Gastrocnemius medialis (tissue), 4 donors: ENCODE results near the gene MTTP. TPM values are rescaled to one million over a fixed set of nuclear protein-coding genes. Genes with fewer than 3 reads are reported as not detected.

Source experiments
- ATAC-seq, 2 donors: fragments of 150-250 bp; one replicate each; pipeline ENCODE4 v1.9.1; 2016
- DNase-seq, 2 donors: peaks; one replicate each; pipeline ENCODE4 v3.0.0-alpha.2; 2019
- H3K27ac ChIP-seq, 4 donors: fragments of 200-600 bp; sonication (generic); 1 replicate in 1 of 4; 2 replicates in 3 of 4; pipeline ENCODE4 v1.5.1; 2016 to 2018; ENCODE audit warnings: mild to moderate bottlenecking in 2 of 4, moderate library complexity in 1 of 4
- H3K27me3 ChIP-seq, 3 donors: fragments of 200-600 bp; sonication (generic) in 2 of 3; 1 replicate in 1 of 3; 2 replicates in 2 of 3; pipeline versions ENCODE4 v1.5.1 to v1.6.0; 2016 to 2019; ENCODE audit warnings: mild to moderate bottlenecking in 1 of 3, moderate library complexity in 1 of 3
- H3K36me3 ChIP-seq, 2 donors: fragments of 200-600 bp; sonication (generic) in 1 of 2; one replicate each; pipeline ENCODE4 v1.5.1; 2017 to 2018
- H3K4me1 ChIP-seq, 2 donors: fragments of 200-600 bp; sonication (generic) in 1 of 2; one replicate each; pipeline ENCODE4 v1.5.1; 2016 to 2017; ENCODE audit warnings: mild to moderate bottlenecking in 2 of 2
- H3K4me3 ChIP-seq, 4 donors: fragments of 200-600 bp; sonication (generic) in 3 of 4; 1 replicate in 1 of 4; 2 replicates in 3 of 4; pipeline ENCODE4 v1.5.1; 2016 to 2019; ENCODE audit warnings: mild to moderate bottlenecking in 2 of 4
- H3K9me3 ChIP-seq, 3 donors: fragments of 200-600 bp; sonication (generic) in 2 of 3; 1 replicate in 1 of 3; 2 replicates in 2 of 3; pipeline ENCODE4 v1.5.1; 2016 to 2019
- POLR2A ChIP-seq, 2 donors: fragments of 450-650 bp; IDR thresholded peaks; one replicate each; pipeline ENCODE4 v1.6.1; 2017; ENCODE audit warnings: antibody characterized with exemption in 2 of 2, mild to moderate bottlenecking in 2 of 2, moderate library complexity in 2 of 2
- in situ Hi-C, 4 donors: fragments of 200-750 bp; cut with MboI; loops; one replicate each; pipeline versions ENCODE4 v1.15.0 to v1.8.0; 2017; ENCODE audit warnings: low sequenced_read_pairs in 4 of 4
- intact Hi-C: fragments of 100-400 bp; cut with DNase I; formaldehyde crosslinking; loops from one replicate; pipeline ENCODE4 v1.15.1; 2023; ENCODE audit warnings: low total_unique reads
- total RNA-seq, 4 donors: library from RNA; depleted of rRNA; stranded (reverse); fragments of >200 nt; gene quantifications; one replicate each; pipeline versions ENCODE4 v1.1.0 to v1.2.3, GENCODE V29; 2016
- TF ChIP-seq, protein P1 (sequence below), 5 experiments: fragments of 450-650 bp in 3 of 5; fragments of 200-600 bp in 2 of 5; sonication (generic) in 2 of 5; IDR thresholded peaks in 4 of 5; conservative IDR thresholded peaks in 1 of 5; 1 replicate in 4 of 5; 2 replicates in 1 of 5; pipeline ENCODE4 v1.5.1; 2016 to 2019; ENCODE audit warnings: antibody characterized with exemption in 5 of 5, mild to moderate bottlenecking in 3 of 5, moderate library complexity in 3 of 5

Gene MTTP
- total RNA-seq, 4 donors from 2014 or later: 0.33 to 0.63 (median 0.59) TPM; not detected in 1

GRCh38 chr4:99633772-99634171 is 59.1 kb downstream of the MTTP start:
- Histone ChIP-seq H3K36me3 (no peaks in the 10 kb centered on the region), H3K27ac (peak overlapping the region; percentile 75 to 99 (median 98)), H3K9me3 (no peaks in the 10 kb centered on the region), H3K4me1 (peaks cover 45 to 68% of the 10 kb centered on the region in 2 donors), H3K4me3 (no peak overlapping the region), H3K27me3 (no peaks in the 10 kb centered on the region)
- TF ChIP-seq, protein P1, sequence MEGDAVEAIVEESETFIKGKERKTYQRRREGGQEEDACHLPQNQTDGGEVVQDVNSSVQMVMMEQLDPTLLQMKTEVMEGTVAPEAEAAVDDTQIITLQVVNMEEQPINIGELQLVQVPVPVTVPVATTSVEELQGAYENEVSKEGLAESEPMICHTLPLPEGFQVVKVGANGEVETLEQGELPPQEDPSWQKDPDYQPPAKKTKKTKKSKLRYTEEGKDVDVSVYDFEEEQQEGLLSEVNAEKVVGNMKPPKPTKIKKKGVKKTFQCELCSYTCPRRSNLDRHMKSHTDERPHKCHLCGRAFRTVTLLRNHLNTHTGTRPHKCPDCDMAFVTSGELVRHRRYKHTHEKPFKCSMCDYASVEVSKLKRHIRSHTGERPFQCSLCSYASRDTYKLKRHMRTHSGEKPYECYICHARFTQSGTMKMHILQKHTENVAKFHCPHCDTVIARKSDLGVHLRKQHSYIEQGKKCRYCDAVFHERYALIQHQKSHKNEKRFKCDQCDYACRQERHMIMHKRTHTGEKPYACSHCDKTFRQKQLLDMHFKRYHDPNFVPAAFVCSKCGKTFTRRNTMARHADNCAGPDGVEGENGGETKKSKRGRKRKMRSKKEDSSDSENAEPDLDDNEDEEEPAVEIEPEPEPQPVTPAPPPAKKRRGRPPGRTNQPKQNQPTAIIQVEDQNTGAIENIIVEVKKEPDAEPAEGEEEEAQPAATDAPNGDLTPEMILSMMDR (IDR thresholded peaks at IDR 0.05 in 4 of 5, conservative IDR thresholded peaks at IDR 0.05 in 1 of 5): peak in 1 of 5 experiments; percentile 8
- no peak for TF ChIP-seq POLR2A (IDR thresholded peaks at IDR 0.05)
- peak; percentile 86 to 87 for DNase-seq
- in situ Hi-C loops: no loop called here
- intact Hi-C loops: loop anchor here (5.0 kb wide), 3 partner anchors 71 to 314 kb away; partner anchors contain the start of genes DNAJB14 and TRMT10A
- peak; percentile 85 to 87 for ATAC-seq

GRCh38 chr4:99634742-99635360 is 60.2 kb downstream of the MTTP start:
- Histone ChIP-seq H3K9me3 (no peaks in the 10 kb centered on the region), H3K27ac (peak overlapping the region; percentile 75 to 99 (median 98)), H3K27me3 (no peaks in the 10 kb centered on the region), H3K4me3 (no peak overlapping the region), H3K4me1 (peaks cover 47 to 78% of the 10 kb centered on the region in 2 donors), H3K36me3 (no peaks in the 10 kb centered on the region)
- intact Hi-C loops (loop anchor here (5.0 kb wide), 3 partner anchors 73 to 312 kb away; partner anchors contain the start of genes DNAJB14 and TRMT10A), in situ Hi-C loops (no loop called here)
- ATAC-seq (peak; percentile 16 to 47), DNase-seq (no peak)
- TF ChIP-seq POLR2A (IDR thresholded peaks at IDR 0.05): no peak
- TF ChIP-seq, protein P1 (IDR thresholded peaks at IDR 0.05 in 4 of 5, conservative IDR thresholded peaks at IDR 0.05 in 1 of 5): no peak

DNA sequence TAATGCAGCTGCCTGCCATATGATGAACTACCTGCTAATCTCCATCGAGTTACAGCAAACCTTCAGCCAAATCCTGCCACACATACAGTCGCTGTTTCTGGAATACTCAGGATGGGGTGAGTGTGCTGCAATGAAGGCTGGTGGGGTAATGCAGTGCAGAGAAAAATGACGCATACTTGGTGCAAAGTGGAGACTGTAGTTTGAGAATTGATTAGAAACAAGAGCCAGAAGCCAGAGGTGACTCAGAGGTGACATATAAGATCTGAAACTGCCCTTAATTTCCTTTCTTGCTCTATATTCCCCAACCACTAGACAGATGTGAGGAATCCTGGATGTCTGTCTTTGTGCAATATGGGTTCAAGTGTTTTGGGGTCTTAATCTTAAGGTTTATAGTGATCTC is 61.0 kb downstream of the MTTP start:
- Histone ChIP-seq H3K4me1 (peaks cover 53 to 78% of the 10 kb centered on the region in 2 donors), H3K27ac (peak overlapping the region; percentile 75 to 99 (median 98)), H3K9me3 (no peaks in the 10 kb centered on the region), H3K27me3 (no peaks in the 10 kb centered on the region), H3K4me3 (no peak overlapping the region), H3K36me3 (no peaks in the 10 kb centered on the region)
- intact Hi-C loops (no loop called here), in situ Hi-C loops (no loop called here)
- TF ChIP-seq, protein P1 (IDR thresholded peaks at IDR 0.05 in 4 of 5, conservative IDR thresholded peaks at IDR 0.05 in 1 of 5): no peak
- no peak for TF ChIP-seq POLR2A (IDR thresholded peaks at IDR 0.05)
- no peak for DNase-seq
- ATAC-seq: no peak

GRCh38 chr4:99636422-99636821 is 61.8 kb downstream of the MTTP start:
- TF ChIP-seq, protein P1 (IDR thresholded peaks at IDR 0.05 in 4 of 5, conservative IDR thresholded peaks at IDR 0.05 in 1 of 5): no peak
- TF ChIP-seq POLR2A (IDR thresholded peaks at IDR 0.05): no peak
- in situ Hi-C loops (no loop called here), intact Hi-C loops (no loop called here)
- H3K9me3 ChIP-seq: no peaks in the 10 kb centered on the region
- no peaks in the 10 kb centered on the region for H3K27me3 ChIP-seq
- peak overlapping the region; percentile 75 to 99 (median 98) for H3K27ac ChIP-seq
- ATAC-seq (no peak), DNase-seq (no peak)
- peaks cover 53 to 71% of the 10 kb centered on the region in 2 donors for H3K4me1 ChIP-seq
- no peaks in the 10 kb centered on the region for H3K36me3 ChIP-seq
- H3K4me3 ChIP-seq: no peak overlapping the region
